Activated CD8-positive, alpha-beta memory T cell treated with anti-CD3 and anti-CD28 coated beads, Interleukin-2, amount 50 U/mL, for 24 hours (primary cell): Measurements from ENCODE around the gene WDR4.
"Not testable (repeated sequence)": the region's sequence is repeated elsewhere in the genome, so short reads cannot be mapped to it uniquely, and the experiment has no call there.

Experiments
- DNase-seq: peaks from one replicate; pipeline ENCODE4 v3.0.0-alpha.2; 2020; ENCODE audit errors: extremely low read depth

WDR4 gene

DNA sequence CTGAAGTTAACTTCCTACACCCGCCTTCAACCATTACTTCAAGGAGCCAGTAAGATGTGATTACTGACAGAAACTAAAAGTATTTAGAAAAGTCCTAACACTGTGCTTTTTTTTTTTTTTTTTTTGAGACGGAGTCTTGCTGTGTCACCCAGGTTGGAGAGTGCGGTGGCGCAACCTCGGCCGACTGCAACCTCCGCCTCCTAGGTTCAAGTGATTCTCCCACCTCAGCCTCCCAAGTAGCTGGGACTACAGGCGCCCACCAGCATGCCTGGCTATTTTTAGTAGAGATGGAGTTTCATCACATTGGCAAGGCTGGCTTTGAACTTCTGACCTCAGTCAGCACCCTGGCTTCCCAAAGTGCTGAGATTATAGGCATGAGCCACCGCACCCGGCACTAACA, 3.5 kb downstream of the WDR4 start:
- DNase-seq, result not testable (repeated sequence)

GRCh38 chr21:42873096-42873495, 6.2 kb downstream of the WDR4 start:
- no peak for DNase-seq

DNA sequence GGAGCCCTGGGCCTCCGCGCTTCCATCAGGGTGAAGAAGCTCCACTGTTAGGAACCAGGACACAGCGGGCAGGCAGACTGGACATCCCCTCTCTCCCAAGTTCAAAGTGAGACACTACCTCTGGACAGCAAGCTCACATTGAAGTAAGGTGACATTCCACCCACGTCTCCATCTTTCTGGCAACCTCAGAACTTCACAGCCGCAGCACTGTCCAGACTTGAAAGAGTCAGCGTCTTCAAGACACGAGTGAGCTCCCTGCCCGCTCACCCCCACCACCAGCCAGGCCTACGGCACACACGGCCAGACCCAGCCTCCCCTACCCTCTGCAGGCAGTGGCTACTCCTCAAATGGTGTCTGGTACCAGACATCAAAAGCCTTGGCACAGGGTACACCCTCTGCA, 11.1 kb downstream of the WDR4 start:
- no peak for DNase-seq

- no peak for DNase-seq
Measured at GRCh38 chr21:42865776-42866160, 13.6 kb downstream of the WDR4 start.

GRCh38 chr21:42864815-42865775, 14.2 kb downstream of the WDR4 start:
- no peak for DNase-seq

DNA sequence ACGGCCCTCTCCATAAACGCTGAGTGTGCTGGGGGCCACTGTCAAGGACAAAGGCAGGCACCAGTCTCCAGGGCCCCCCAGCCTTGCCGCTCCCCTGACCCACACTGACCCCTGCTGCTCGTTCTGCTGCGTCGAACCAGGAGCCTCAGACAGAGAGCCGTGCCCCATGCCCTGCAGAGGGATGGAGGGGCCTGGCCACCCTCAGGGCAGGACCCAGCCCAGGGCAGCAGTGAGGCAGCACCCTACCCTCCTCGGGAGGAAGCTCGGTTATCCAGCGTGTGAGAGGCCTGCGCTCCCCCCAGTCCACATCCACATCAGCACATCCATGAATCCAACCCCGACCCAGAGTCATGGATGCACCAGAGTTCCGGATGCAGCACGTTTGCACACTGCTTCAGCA, 15.1 kb downstream of the WDR4 start:
- no peak for DNase-seq

GRCh38 chr21:42863504-42863870, 15.9 kb downstream of the WDR4 start:
- DNase-seq, result no peak

DNA sequence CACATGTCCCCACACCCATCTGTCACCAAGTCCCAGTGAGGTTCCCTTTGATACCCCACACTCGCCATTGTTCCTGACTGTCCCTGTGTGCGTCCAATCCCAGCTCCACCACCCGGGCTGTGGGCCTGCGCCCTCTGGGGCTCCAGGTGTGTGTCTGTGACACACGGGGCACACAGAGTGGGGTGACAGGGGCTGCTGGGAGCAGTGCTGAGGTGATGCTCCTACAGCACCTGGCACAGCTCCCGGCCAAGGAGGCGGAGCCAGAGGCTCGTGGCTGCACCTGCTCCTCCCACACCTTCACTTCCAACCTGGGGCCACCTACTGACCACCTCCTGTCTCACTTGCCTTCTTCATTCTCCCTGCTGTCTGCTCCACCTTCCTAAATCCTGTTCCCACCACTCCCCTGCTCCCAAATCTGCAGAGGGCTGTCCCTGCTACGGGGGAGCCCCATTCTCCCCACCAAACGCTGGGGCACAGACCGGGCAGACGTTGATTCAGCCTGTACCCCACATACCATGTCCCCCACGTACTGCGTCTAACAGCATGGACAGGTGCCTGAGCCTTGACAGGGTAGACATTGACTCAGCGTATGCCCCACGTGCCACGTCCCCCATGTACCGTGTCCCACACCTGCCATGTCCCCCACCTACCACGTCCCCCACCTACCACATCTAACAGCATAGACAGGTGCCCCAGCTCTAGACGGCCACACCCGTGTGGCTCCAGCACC, 16.4 kb downstream of the WDR4 start:
- no peak for DNase-seq

GRCh38 chr21:42861848-42862400, 17.4 kb downstream of the WDR4 start:
- DNase-seq, result no peak

DNA sequence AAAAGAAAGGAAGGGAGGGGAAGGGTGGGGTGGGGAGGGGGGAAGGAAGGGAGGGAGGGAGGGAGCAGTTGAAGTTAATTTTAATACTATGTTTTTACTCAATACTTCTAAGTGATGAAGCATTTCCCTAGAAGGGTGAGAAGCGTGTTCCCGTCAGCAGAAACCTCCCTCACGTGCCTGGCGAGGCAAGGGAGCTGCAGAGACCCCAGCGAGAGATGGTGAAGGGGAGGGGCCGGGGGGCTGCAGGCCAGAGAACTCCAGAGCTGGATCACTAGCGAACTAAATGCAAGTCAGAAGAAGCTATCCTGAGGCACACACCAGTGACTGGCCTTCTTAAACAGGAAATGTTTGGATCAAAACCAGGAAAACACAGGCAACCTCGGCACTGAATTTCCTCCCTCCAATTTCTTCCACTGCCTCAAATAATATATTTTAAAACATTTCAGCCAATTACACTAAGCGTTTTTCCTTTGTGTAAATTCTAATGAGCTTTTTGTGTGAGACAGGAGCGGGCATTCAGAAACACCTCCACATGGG, 18.0 kb downstream of the WDR4 start:
- no peak for DNase-seq

GRCh38 chr21:42860345-42860744, 19.0 kb downstream of the WDR4 start:
- DNase-seq, result no peak

DNA sequence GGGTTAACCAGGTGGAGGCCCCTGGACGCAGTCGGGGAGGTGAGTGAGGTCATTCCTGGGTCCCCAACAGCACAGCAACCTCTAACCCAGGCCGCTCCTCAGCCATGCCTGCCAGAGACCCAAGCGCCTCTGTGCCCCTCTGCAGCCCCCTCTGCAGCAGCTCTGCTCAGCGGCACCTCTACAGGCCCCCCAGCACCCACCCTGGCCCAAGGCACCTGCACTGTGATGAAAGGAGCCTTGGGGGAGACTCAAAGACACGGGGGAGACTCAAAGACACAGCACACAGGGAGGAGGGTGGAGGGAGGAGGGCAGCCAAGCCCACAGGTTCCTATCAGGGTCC, 19.5 kb downstream of the WDR4 start:
- DNase-seq, result no peak

- DNase-seq, result no peak
Measured at GRCh38 chr21:42858957-42859890, 20.1 kb downstream of the WDR4 start.

GRCh38 chr21:42858185-42858847, 21.0 kb downstream of the WDR4 start:
- DNase-seq, result no peak

GRCh38 chr21:42857216-42857615, 22.1 kb downstream of the WDR4 start:
- no peak for DNase-seq

- DNase-seq, result no peak
Measured at GRCh38 chr21:42855937-42856335, 23.4 kb downstream of the WDR4 start.

GRCh38 chr21:42855171-42855936, 24.0 kb downstream of the WDR4 start:
- no peak for DNase-seq

- no peak for DNase-seq
Measured at GRCh38 chr21:42854246-42855010, 24.9 kb downstream of the WDR4 start.

GRCh38 chr21:42853621-42854020, 25.7 kb downstream of the WDR4 start:
- DNase-seq, result no peak
